ENCODE measurements around the gene FLAD1.

- TF ChIP-seq, protein P1, sequence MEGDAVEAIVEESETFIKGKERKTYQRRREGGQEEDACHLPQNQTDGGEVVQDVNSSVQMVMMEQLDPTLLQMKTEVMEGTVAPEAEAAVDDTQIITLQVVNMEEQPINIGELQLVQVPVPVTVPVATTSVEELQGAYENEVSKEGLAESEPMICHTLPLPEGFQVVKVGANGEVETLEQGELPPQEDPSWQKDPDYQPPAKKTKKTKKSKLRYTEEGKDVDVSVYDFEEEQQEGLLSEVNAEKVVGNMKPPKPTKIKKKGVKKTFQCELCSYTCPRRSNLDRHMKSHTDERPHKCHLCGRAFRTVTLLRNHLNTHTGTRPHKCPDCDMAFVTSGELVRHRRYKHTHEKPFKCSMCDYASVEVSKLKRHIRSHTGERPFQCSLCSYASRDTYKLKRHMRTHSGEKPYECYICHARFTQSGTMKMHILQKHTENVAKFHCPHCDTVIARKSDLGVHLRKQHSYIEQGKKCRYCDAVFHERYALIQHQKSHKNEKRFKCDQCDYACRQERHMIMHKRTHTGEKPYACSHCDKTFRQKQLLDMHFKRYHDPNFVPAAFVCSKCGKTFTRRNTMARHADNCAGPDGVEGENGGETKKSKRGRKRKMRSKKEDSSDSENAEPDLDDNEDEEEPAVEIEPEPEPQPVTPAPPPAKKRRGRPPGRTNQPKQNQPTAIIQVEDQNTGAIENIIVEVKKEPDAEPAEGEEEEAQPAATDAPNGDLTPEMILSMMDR (IDR thresholded peaks at IDR 0.05), result no peak
- TF ChIP-seq POLR2A (IDR thresholded peaks at IDR 0.05), result no peak
These were observed 36.9 kb upstream of the FLAD1 start for GRCh38 chr1:154945962-154946850.

Measured in uterus (tissue), 2 donors.